ENCODE measurements around the gene LUZP2.

GRCh38 chr11:24609192-24610119 is 112.6 kb downstream of the LUZP2 start:
- TF ChIP-seq ZC3H10 (CRISPR knock-in tag; IDR thresholded peaks at IDR 0.05) = no peak
- TF ChIP-seq ZNF565 (CRISPR knock-in tag; conservative IDR thresholded peaks at IDR 0.05; ENCODE audit: low read depth) = no peak
- no peak for TF ChIP-seq ISL1 (CRISPR knock-in tag; IDR thresholded peaks at IDR 0.05)
- TF ChIP-seq ZFP3 (CRISPR knock-in tag; IDR thresholded peaks at IDR 0.05) = no peak
- no peak for TF ChIP-seq PATZ1 (CRISPR knock-in tag; IDR thresholded peaks at IDR 0.05; ENCODE audit: borderline replicate concordance)
- no peak for TF ChIP-seq TCF4 (CRISPR knock-in tag; IDR thresholded peaks at IDR 0.05; ENCODE audit: borderline replicate concordance)
- no peak for TF ChIP-seq ZFP30 (CRISPR knock-in tag; IDR thresholded peaks at IDR 0.05)
- TF ChIP-seq GLIS3 (CRISPR knock-in tag; IDR thresholded peaks at IDR 0.05) = no peak
- no peak for TF ChIP-seq ARNTL (CRISPR knock-in tag; IDR thresholded peaks at IDR 0.05; ENCODE audit: borderline replicate concordance, low read depth)
- no peak for TF ChIP-seq RARB (CRISPR knock-in tag; IDR thresholded peaks at IDR 0.05)
- TF ChIP-seq POU6F1 (CRISPR knock-in tag; IDR thresholded peaks at IDR 0.05; ENCODE audit: borderline replicate concordance, low read depth) = no peak
- TF ChIP-seq CSRNP3 (CRISPR knock-in tag; IDR thresholded peaks at IDR 0.05) = no peak
- no peak for TF ChIP-seq SNAI2 (CRISPR knock-in tag; IDR thresholded peaks at IDR 0.05)
- no peak for TF ChIP-seq ZNF8 (CRISPR knock-in tag; IDR thresholded peaks at IDR 0.05)
